Nucleus accumbens (tissue), 56 donors: Measurements from ENCODE around the gene CNTN6.

ENCODE experiments used
- DNase-seq, 56 donors: peaks; one replicate each; lab custom pipeline; 2025; lab: John Stamatoyannopoulos, UW

The CNTN6 gene

DNA sequence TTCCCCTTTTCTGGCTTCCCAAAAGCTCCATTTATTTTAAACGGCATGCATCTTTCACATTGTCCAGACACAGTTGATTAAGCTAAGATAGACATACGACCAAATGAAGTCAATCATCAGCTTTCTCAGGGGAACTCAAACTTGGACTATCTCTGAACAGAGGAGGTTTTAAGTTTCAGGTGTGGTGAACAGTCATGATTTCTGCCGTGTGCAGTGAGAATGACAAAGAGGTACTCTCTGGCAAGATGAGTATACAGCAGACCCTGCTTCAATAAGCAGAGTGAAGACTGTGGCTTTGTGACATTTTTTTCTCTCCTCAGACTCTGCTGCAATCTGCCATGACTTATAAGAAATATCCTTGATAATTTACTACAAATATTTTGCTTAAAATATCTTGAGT, 307.7 kb downstream of the CNTN6 start:
- no peak for DNase-seq

DNA sequence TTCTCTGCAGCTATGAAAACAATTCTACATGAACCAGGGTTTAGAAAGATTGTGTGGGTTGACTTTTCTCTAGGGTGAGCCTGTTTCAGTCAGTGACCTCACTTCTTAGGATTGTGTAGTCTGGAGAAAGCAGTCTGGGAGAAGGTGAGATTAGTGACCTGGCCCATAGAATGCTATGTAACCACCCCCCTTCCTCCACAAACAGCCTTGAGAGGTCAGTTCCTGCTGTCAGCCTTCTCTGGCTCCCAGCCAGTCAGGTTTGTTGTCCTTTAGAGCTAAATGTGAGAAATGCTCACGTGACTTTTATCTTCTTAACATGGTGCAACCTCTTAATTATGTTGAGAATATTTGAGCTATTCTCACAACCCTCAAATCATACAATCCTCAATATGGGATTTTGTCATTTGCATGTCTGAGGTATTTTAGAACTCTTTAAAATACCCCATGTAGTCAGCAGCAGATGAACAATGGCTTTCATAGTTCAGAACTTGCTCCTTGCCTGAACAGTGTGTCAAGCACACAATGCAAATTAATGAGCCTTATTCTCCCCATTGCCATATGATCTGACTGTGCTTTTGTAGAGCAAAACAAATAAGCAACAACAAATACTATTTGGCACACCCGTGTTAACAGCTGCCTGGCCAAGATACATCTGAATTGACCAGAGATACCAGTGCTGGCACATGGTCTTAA, 311.6 kb downstream of the CNTN6 start:
- peak in 1 of 56 donors; percentile 1 for DNase-seq

DNA sequence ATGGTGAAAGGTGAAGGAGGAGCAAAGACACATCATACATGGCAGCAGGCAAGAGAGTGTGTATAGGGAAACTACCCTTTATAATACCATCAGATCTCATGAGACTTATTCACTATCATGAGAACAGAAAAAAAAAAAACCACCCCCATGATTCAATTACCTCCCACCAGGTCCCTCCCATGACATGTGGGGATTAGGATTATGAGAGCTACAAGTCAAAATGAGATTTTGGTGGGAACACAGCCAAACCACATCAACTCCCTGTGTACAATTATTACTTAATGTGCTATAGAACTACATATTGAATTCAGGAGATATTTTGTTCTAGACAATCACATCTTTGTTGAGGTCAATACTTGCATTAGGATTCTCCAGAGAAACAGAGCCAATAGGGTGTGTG, 313.4 kb downstream of the CNTN6 start:
- DNase-seq = no peak

GRCh38 chr3:1421577-1421976, 328.8 kb downstream of the CNTN6 start:
- no peak for DNase-seq

GRCh38 chr3:1423566-1424089, 330.8 kb downstream of the CNTN6 start:
- DNase-seq = no peak

- DNase-seq = no peak
Measured at GRCh38 chr3:1439395-1439794, 346.6 kb downstream of the CNTN6 start.

DNA sequence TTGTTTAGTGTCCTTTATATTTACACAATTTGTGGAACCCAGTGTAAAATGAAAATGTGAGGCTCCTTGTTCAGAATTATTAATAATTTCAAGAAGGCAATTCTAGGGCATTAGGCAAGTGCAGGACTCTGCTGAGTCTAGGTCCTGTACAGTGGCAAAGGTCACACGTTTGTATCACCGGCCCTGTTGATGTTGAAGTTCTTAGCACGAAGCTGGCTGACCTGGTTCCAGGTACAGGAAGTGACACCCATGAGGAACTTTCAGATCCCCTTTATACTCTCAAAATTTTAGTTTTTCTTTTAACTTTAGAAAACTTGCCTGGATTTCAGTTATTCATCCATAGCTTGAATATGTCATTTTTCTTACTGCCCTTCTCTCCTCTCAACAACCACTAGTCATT, 349.4 kb downstream of the CNTN6 start:
- DNase-seq = no peak

DNA sequence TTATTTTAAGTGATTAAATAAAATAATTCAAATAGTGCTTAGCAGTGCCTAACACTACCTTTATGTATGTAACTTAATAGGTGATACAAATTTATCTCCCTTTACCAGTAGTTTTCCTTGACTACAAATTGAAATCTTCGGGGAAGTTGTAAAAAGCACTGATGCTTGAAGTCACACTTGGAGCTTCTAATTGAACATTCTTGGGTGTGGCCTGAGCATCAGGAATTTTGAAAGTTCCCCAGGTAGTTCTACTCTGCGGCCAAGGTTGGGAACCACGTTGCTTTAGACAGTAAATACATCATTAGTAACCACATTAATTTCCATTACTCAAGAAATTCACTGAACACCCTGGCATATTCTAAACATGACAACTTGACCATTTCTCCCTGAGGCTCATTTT, 351.4 kb downstream of the CNTN6 start:
- DNase-seq = no peak

DNA sequence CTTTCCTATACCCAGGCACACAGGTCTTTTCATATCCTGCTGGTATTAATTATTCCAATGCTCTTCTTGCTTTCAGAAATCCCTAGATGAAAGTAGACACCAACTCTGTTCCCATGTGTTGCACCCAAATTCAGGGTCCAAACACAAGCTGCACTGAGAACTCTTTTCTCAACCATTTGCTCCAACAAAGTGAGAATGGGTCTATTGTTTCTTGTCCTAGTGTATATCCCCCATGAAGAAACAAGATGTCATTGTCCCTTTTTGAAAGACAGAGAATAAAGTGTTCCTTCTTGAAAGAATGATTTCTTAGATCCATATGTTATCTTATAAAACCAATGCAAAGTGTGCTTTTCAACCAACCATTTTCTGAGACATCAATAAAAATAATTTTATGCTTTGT, 353.7 kb downstream of the CNTN6 start:
- DNase-seq = peak in 3 of 56 donors; percentile 1 to 3 (median 2)

- no peak for DNase-seq
Measured at GRCh38 chr3:1447452-1447851, 354.6 kb downstream of the CNTN6 start.

- no peak for DNase-seq
Measured at GRCh38 chr3:1448443-1448842, 355.6 kb downstream of the CNTN6 start.
